Measurements from ENCODE around the gene CD3E.
A peak's percentile ranks its signal among the peaks of the same experiment; 100 is the strongest.

The CD3E gene

GRCh38 chr11:118304568-118305248 is at the start of gene CD3E:
Gene CD3E, plus strand, starts transcription at chr11:118304730. Its CDS starts 223 bp downstream, at chr11:118304953.
- in situ Hi-C loops (cut with HindIII; ENCODE audit: low pct_ligation_motif_present, low pct_unique_long_range_greater_than_20kb, low sequenced_read_pairs), result no loop called here
- DNase-seq, result no peak

- in situ Hi-C loops (cut with HindIII; ENCODE audit: low pct_ligation_motif_present, low pct_unique_long_range_greater_than_20kb, low sequenced_read_pairs), result no loop called here
- DNase-seq, result no peak
Measured at GRCh38 chr11:118258410-118258809, 46.1 kb upstream of the CD3E start.

- DNase-seq, result no peak
- in situ Hi-C loops (cut with HindIII; ENCODE audit: low pct_ligation_motif_present, low pct_unique_long_range_greater_than_20kb, low sequenced_read_pairs), result no loop called here
Measured at GRCh38 chr11:118259138-118259537, 45.4 kb upstream of the CD3E start.

- in situ Hi-C loops (cut with HindIII; ENCODE audit: low pct_ligation_motif_present, low pct_unique_long_range_greater_than_20kb, low sequenced_read_pairs), result no loop called here
- DNase-seq, result no peak
Measured at GRCh38 chr11:118260353-118260752, 44.2 kb upstream of the CD3E start.

- in situ Hi-C loops (cut with HindIII; ENCODE audit: low pct_ligation_motif_present, low pct_unique_long_range_greater_than_20kb, low sequenced_read_pairs), result no loop called here
- no peak for DNase-seq
Measured at GRCh38 chr11:118263112-118263511, 41.4 kb upstream of the CD3E start.

- in situ Hi-C loops (cut with HindIII; ENCODE audit: low pct_ligation_motif_present, low pct_unique_long_range_greater_than_20kb, low sequenced_read_pairs), result no loop called here
- DNase-seq, result peak; percentile 63
Measured at GRCh38 chr11:118263695-118264568, 40.6 kb upstream of the CD3E start, which contains the start of gene MPZL2. Gene MPZL2, minus strand, starts transcription at chr11:118264297. Its CDS starts 144 bp downstream, at chr11:118264153.

GRCh38 chr11:118264569-118265465 is 39.7 kb upstream of the CD3E start:
- in situ Hi-C loops (cut with HindIII; ENCODE audit: low pct_ligation_motif_present, low pct_unique_long_range_greater_than_20kb, low sequenced_read_pairs), result no loop called here
- peak; percentile 45 for DNase-seq

GRCh38 chr11:118265954-118266353 is 38.6 kb upstream of the CD3E start:
- no peak for DNase-seq
- in situ Hi-C loops (cut with HindIII; ENCODE audit: low pct_ligation_motif_present, low pct_unique_long_range_greater_than_20kb, low sequenced_read_pairs), result no loop called here

GRCh38 chr11:118267486-118267885 is 37.0 kb upstream of the CD3E start:
- in situ Hi-C loops (cut with HindIII; ENCODE audit: low pct_ligation_motif_present, low pct_unique_long_range_greater_than_20kb, low sequenced_read_pairs), result no loop called here
- DNase-seq, result no peak

GRCh38 chr11:118272001-118272400 is 32.5 kb upstream of the CD3E start:
- in situ Hi-C loops (cut with HindIII; ENCODE audit: low pct_ligation_motif_present, low pct_unique_long_range_greater_than_20kb, low sequenced_read_pairs), result no loop called here

GRCh38 chr11:118274186-118274585 is 30.3 kb upstream of the CD3E start:
- in situ Hi-C loops (cut with HindIII; ENCODE audit: low pct_ligation_motif_present, low pct_unique_long_range_greater_than_20kb, low sequenced_read_pairs), result no loop called here
- DNase-seq, result no peak

More at GRCh38 chr11:118272001-118272400, 32.5 kb upstream of the CD3E start:
- DNase-seq, result no peak

GRCh38 chr11:118275176-118275575 is 29.4 kb upstream of the CD3E start:
- in situ Hi-C loops (cut with HindIII; ENCODE audit: low pct_ligation_motif_present, low pct_unique_long_range_greater_than_20kb, low sequenced_read_pairs), result no loop called here
- no peak for DNase-seq

GRCh38 chr11:118276422-118276821 is 28.1 kb upstream of the CD3E start:
- in situ Hi-C loops (cut with HindIII; ENCODE audit: low pct_ligation_motif_present, low pct_unique_long_range_greater_than_20kb, low sequenced_read_pairs), result no loop called here
- DNase-seq, result no peak

- DNase-seq, result peak; percentile 33
- in situ Hi-C loops (cut with HindIII; ENCODE audit: low pct_ligation_motif_present, low pct_unique_long_range_greater_than_20kb, low sequenced_read_pairs), result no loop called here
Measured at GRCh38 chr11:118277312-118277711, 27.2 kb upstream of the CD3E start.

- no peak for DNase-seq
- in situ Hi-C loops (cut with HindIII; ENCODE audit: low pct_ligation_motif_present, low pct_unique_long_range_greater_than_20kb, low sequenced_read_pairs), result no loop called here
Measured at GRCh38 chr11:118281284-118281683, 23.2 kb upstream of the CD3E start.

- in situ Hi-C loops (cut with HindIII; ENCODE audit: low pct_ligation_motif_present, low pct_unique_long_range_greater_than_20kb, low sequenced_read_pairs), result no loop called here
- no peak for DNase-seq
Measured at GRCh38 chr11:118282606-118283005, 21.9 kb upstream of the CD3E start.

- in situ Hi-C loops (cut with HindIII; ENCODE audit: low pct_ligation_motif_present, low pct_unique_long_range_greater_than_20kb, low sequenced_read_pairs), result no loop called here
- no peak for DNase-seq
Measured at GRCh38 chr11:118283037-118283636, 21.4 kb upstream of the CD3E start.

GRCh38 chr11:118283756-118284350 is 20.7 kb upstream of the CD3E start:
- in situ Hi-C loops (cut with HindIII; ENCODE audit: low pct_ligation_motif_present, low pct_unique_long_range_greater_than_20kb, low sequenced_read_pairs), result no loop called here

More at GRCh38 chr11:118283756-118284350, 20.7 kb upstream of the CD3E start:
- no peak for DNase-seq

All from ACHN (cell line).